K562 (cell line): ENCODE results near the gene VWF. TPM values are rescaled to one million over a fixed set of nuclear protein-coding genes. Genes with fewer than 3 reads are reported as not detected.

Source experiments
- CEBPB ChIP-seq: fragments of 450-650 bp; IDR thresholded peaks from 2 replicates; pipeline ENCODE4 v1.6.1; 2016; ENCODE audit warnings: missing genetic modification characterization, missing compliant biosample characterization
- CSDE1 ChIP-seq, 2 experiments: fragments of 450-650 bp; IDR thresholded peaks; 2 replicates each; pipeline ENCODE4 v1.6.1; 2016; ENCODE audit warnings: mild to moderate bottlenecking in 1 of 2
- HCFC1 ChIP-seq: IDR thresholded peaks from 2 replicates; pipeline ENCODE4 v1.6.1; 2012; ENCODE audit warnings: low read depth, low read length, improper control_type of control experiment
- HDAC2 ChIP-seq: fragments of 450-650 bp; IDR thresholded peaks from 2 replicates; pipeline ENCODE4 v1.6.1; 2016; ENCODE audit warnings: mild to moderate bottlenecking
- NR4A1 ChIP-seq, 2 experiments: fragments of 250-450 bp in 1 of 2; fragments of 450-650 bp in 1 of 2; sonication (Bioruptor Pico) in 1 of 2; IDR thresholded peaks; 2 replicates each; pipeline versions ENCODE4 v1.4.0 to v1.6.1; 2016 to 2020; ENCODE audit warnings: mild to moderate bottlenecking in 2 of 2, missing compliant biosample characterization in 1 of 2, missing genetic modification characterization in 1 of 2, moderate library complexity in 1 of 2
- PRDM10 ChIP-seq: fragments of 450-650 bp; IDR thresholded peaks from 2 replicates; pipeline ENCODE4 v1.6.1; 2018; ENCODE audit not compliant: partially characterized antibody
- SLC30A9 ChIP-seq: fragments of 250-450 bp; sonication (Bioruptor Pico); IDR thresholded peaks from 2 replicates; pipeline ENCODE4 v1.8.0; 2022; ENCODE audit warnings: mild to moderate bottlenecking, moderate library complexity
- SRSF3 ChIP-seq: fragments of 200-400 bp; formaldehyde crosslinking; IDR thresholded peaks from 2 replicates; pipeline ENCODE4 v1.6.1; 2016; ENCODE audit warnings: mild to moderate bottlenecking, low read length, moderate library complexity; ENCODE audit not compliant: insufficient read depth
- YBX1 ChIP-seq: fragments of 450-650 bp; IDR thresholded peaks from 2 replicates; pipeline ENCODE4 v1.7.1; 2016; ENCODE audit warnings: mild to moderate bottlenecking
- ZBTB2 ChIP-seq: fragments of 450-650 bp; IDR thresholded peaks from 2 replicates; pipeline ENCODE4 v1.6.1; 2016; ENCODE audit warnings: antibody characterized with exemption
- ZFP91 ChIP-seq: sonication (generic); formaldehyde crosslinking; IDR thresholded peaks from 2 replicates; pipeline ENCODE4 v1.8.0; 2022; ENCODE audit warnings: mild to moderate bottlenecking, missing genetic modification reagents
- polyA plus RNA-seq, 8 experiments: library from polyadenylated mRNA; depleted of rRNA in 4 of 8; stranded (reverse) in 5 of 8; unstranded in 3 of 8; fragments of >200 nt; fragmentation: Nextera tagmentation in 2 of 8; fragmentation: Illumina TruSeq in 1 of 8; extraction: Ambion mirVana in 2 of 8; extraction: Trizol in 1 of 8; gene quantifications; 2 replicates each; pipeline versions ENCODE4 v1.2.1 to v1.2.3, GENCODE V29; 2011 to 2014; ENCODE audit warnings: inconsistent platforms in 1 of 8, missing spikeins in 1 of 8
- total RNA-seq, 7 experiments: library from RNA; depleted of rRNA in 6 of 7; stranded (reverse); fragments of >200 nt in 6 of 7; fragmentation: Illumina TruSeq in 2 of 7; extraction: Trizol in 2 of 7; gene quantifications; 2 replicates each; pipeline versions ENCODE4 v1.2.1 to v1.2.3, GENCODE V29; 2011 to 2021; ENCODE audit warnings: low replicate concordance in 1 of 7

Gene VWF
- total and polyA plus RNA-seq, 9 of the 15 experiments (the other 6 are each of a cell fraction or from before 2014, with no cell fraction given), result 0.53 TPM; not detected in 8

GRCh38 chr12:5947006-5947405 lies 177.5 kb downstream of the VWF start (continued):
- no peak for TF ChIP-seq CSDE1 (IDR thresholded peaks at IDR 0.05)
- TF ChIP-seq PRDM10, result no peak
- TF ChIP-seq YBX1, result no peak
- no peak for TF ChIP-seq ZBTB2
- no peak for TF ChIP-seq SLC30A9
- no peak for TF ChIP-seq ZFP91 (CRISPR knock-in tag)
- no peak for TF ChIP-seq CEBPB
- no peak for TF ChIP-seq HDAC2
- no peak for TF ChIP-seq SRSF3
- no peak for TF ChIP-seq HCFC1
- no peak for TF ChIP-seq NR4A1 (CRISPR knock-in tag; IDR thresholded peaks at IDR 0.05)
- no peak for TF ChIP-seq NR4A1 (tag; IDR thresholded peaks at IDR 0.05)
- TF ChIP-seq, all 486 proteins: peak for 0
